ENCODE results near the gene ARHGAP25.
"Not testable (repeated sequence)": the region's sequence is repeated elsewhere in the genome, so short reads cannot be mapped to it uniquely, and the experiment has no call there.

Gene ARHGAP25

DNA sequence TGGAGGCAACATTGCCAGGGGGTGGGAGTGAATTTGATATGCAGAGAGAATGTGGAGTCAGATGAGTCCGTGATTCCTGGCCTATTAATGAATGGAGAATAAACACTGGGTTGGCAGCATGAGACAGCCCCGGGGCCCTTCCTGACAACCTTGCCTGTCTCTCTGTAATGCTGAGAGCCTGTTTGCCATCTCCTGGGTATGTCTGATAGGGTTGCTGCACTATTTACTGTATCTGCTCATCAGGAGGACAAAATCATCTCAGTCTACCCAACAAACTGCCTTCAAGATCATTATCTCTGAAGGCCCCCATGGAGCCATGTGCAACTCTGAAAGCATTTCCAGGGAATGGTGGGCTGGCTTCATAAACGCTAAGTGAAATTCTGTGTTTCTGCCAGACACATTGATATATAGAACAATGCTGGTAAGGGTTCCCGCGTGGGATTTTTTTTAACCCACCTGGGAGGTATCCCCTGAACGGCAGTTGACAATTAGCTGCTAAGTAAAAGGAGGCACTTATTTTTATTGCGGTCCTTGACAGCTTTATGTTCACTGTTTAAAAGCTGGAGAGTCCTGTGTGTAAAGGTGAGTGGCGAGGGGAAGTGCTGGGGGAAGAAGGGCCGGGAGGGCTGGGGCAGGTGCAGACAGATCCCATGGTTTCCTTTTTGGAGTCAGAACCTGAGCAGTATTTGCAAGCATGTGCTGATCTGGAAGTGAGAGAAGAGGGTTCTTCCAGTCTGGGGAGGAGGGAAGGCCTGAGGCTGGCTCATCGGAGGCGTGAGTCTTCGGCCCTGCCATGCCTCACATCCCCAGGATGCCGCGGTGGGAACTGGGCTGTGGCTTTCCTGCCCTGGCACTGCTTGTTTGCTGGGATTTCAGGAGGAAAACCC is 64.8 kb downstream of the ARHGAP25 start:
- no peak for DNase-seq

DNA sequence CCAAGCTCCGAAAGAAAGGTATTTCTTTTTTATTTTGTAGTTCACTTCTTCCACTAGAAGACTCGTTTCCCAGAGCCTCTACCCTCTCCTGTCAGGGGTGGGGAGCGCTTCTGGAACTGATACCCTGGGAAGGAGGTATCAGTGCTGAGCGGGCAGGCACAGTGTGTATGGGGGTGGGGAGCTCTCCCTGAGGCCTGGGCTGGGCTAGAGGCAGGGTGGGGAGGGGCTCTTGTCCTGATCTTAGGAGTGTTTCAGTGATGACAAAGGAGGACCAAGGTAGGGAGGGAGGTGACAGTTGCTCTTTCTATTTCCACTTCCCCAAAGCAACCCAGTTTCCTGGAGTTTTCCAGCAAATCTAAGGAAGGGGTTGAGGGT is 65.4 kb downstream of the ARHGAP25 start:
- DNase-seq: no peak

DNA sequence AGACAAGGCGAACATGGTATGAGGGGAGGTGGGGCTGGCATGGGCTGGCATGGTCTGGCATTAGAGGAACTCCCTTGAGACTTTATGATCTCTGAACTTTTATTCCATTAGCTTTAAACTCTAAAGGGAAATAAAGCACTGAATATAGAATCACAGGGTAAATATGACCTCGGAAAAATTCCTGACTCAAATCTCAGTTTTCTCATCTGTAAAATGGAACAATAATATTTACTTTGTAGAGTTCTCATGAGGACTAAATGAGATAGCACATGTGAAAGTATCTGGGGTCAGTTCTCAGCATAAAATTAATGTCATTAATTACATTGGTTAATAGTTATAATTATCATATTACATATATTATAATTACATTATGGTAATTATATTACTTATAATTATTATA is 65.9 kb downstream of the ARHGAP25 start:
- no peak for DNase-seq

DNA sequence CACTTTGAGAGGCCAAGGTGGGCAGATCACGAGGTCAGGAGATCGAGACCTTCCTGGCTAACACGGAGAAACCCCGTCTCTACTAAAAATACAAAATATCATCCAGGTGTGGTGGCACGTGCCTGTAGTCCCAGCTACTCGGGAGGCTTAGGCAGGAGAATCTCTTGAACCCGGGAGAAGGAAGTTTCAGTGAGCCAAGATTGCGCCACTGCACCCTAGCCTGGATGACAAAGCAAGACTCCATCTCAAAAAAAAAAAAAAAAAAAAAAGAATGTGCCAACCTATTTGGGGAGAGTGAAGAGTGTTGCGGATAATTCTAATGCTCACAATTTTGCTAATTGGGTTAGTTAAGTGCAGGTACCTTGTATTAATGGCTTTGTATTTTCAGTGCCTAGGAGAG is 67.5 kb downstream of the ARHGAP25 start:
- DNase-seq: not testable (repeated sequence)

DNA sequence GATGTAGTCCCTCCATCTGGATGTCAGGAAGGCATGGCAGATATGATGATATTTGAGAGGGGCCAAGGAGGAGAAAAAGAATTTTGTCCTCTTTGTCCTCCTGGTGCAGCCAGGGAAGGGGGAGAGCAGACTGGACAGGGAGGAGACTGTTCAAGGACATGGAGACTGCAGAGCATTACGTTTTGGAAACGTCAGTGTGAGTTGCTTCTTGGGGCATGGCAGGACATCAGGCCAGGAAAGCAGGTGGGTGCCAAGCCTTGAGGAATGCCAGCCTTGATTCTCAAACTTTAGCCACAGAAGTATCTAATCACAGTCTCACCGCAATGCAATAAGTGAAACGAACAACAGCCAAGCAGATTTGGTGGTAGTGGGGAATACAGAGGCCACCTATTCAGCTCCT is 70.4 kb downstream of the ARHGAP25 start:
- DNase-seq: no peak

DNA sequence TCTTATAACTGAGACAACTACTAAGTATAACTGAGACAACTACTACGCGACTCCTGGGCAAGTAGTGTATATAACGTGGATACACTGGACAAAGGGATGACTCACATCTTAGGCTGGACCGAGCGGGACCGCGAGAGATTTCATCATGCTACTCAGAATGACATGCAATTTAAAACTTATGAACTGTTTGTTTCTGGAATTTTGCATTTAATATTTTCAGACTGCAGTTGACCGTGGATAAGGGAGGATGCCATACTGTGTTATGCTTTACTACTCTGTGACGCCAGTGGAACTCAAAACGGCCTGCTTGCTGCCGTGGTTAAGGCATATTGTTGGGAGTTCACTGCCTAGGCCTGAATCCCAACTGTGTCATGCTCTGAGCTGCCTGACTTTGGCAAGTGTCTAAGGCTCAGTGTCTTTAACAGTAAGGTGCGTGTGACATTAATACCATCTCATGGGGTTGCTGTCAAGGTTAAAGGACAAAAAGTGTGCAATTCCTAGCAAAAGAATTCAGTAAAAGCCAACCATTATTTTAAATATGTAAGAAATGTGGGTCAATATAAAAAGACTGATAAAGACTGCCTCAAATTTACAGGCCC is 72.0 kb downstream of the ARHGAP25 start:
- peak in 1 of 2 donors; percentile 33 for DNase-seq

DNA sequence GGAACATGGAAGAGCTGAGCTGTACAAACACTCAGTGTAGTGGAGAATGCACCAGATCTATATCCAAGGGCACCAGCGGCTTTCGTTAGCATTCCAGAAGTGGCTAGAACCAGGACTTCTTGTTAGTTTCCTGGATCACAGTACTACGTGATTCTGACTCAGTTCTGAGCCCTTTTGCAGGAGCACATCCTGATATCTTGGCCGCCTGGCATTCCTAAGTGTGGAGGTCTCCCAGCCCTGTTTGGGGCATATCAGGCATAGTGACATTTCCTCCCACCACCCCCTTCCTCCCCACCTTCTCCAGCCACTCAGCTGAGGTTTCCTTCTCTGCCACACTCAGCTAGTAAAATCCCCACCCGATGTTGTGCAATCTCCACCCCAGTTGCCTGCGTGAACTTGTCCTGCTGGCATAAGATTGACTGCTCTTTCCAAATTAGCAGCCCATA is 73.2 kb downstream of the ARHGAP25 start:
- DNase-seq: peak; percentile 39 to 40

DNA sequence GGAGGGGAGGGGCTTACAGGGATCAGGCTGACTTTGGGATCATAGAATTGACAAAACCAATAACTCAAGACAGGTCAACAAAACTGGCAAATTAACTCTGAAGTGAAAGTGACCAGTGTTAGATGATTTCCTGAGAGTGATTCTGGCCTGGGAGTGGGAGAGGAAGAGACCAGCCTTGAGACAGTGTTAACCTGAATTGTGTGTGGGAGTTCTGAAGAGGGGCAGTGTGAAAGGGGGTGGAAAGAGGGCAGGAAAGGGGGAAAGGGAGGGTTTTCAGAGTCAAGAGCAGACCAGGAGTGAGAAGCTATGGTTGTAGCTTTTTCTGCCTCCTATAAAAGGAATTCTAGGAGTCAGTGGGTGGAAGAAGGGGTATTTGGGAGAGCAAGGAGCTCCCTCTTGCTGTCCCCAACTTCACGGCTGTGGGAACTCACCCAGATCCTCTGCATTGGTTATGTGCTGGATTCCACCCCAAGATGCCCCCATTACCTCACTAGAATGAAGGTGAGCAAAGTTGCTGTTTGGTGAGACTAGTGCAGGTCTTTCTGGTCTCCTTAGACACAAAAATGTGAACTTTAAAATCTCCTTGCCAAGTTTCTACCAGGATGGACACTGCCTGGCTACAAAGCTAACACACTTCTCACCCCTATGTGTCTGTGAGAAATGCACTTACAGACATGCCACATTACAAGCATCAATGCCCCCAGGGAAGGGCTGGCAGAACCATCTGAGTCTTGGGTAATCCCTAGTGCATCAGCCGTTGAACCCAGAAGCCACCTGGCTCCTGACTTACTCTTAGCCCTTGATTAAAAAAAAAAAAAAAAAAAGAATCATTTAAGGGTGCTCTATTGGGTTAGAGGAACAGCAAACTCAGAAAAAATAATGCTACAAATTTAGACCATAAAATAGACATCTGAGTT is 75.0 kb downstream of the ARHGAP25 start:
- peak in 1 of 2 donors; percentile 13 for DNase-seq

DNA sequence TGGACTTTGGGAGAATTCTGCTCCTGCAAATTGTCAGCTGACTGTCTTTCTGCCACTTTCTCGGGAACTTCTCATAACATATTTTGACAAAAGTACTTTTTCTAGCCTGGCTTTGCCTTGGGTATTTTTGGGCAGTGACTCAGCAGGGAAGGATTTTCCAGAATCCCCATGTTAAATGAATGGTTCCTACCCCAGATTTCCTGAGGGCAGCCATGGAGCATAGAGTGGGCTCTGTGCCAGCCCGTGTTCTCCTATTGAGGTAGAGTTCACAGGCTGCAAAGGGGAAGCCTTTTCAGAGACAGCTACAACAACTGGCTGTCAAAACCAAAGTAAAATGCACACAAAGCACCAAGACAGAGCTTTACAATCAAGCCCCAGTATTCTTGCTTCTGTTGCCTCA is 76.8 kb downstream of the ARHGAP25 start:
- no peak for DNase-seq

DNA sequence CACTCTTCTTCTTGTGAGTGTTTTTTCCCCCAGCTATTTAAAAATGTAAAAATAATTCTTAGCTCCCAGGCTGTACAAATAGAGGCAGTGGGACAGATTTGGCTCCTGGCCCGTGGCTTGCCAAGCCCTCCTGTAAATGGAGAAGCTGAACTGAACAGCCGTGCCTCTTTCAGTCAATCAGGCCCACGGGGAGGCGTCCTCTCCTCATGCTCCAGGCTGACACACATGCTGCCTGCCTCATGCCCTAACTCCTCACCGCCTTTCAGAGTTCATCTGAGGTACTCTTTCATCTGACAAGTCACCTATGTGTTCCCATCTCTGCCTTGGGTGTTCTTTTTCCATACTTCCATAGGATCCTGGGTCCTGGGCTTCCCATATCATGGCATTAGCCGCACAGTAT is 77.6 kb downstream of the ARHGAP25 start:
- no peak for DNase-seq

DNA sequence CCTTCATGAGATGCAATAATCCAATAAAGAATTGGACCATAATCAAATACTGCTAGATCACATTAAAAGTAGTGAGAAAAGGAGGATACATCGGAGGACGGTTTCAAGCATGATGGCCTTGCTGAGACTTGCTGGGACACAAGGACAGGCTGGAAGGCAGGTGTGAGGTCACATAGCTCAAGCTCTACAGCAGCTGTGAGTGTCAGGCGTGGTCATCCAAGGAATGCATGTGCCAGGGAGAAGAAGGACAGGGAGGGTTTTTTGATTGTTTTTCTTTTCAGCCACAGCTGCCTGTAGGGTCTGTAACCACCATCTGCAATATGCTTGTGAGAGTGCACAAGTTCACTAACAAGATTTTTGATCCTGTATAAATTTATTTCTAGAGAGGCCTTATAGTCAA is 79.0 kb downstream of the ARHGAP25 start:
- no peak for DNase-seq

DNA sequence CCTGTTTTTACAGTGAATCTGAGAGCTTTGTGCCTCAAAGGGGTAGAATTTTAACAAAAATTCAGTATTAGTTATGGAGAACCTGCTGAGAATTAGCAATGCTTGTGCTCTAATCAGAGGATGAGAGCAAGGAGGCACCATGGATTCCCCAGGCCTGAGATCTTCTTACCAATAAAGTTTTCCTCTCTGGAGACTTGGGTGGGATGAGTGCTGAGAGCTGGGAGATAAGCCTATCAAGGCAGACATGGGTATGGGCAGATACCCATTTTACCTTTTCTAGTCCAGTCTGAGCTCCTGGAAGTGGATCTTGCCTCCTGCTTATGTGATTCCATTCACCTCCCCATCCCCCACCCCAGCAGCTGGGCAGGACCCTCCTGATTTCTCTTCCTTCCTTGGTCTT is 82.7 kb downstream of the ARHGAP25 start:
- no peak for DNase-seq

DNA sequence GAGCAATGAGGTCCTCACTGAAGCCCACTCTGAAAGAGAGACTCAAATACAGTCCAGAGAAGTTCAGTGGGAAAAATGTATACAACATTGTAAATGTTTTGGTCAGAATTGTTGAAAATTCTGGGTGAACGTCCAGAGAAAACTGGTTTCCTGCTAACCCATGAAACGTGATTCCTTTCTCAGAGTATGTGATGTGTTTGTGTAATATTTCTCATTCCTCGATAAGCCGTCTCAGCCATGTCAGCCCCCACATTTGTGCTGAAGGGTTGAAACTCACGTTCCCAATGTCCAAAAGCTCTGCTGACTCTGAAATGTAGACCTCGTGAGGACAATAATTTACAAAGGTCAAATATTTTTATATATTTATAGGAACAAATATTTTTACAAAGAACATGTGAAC is 84.9 kb downstream of the ARHGAP25 start:
- no peak for DNase-seq

DNA sequence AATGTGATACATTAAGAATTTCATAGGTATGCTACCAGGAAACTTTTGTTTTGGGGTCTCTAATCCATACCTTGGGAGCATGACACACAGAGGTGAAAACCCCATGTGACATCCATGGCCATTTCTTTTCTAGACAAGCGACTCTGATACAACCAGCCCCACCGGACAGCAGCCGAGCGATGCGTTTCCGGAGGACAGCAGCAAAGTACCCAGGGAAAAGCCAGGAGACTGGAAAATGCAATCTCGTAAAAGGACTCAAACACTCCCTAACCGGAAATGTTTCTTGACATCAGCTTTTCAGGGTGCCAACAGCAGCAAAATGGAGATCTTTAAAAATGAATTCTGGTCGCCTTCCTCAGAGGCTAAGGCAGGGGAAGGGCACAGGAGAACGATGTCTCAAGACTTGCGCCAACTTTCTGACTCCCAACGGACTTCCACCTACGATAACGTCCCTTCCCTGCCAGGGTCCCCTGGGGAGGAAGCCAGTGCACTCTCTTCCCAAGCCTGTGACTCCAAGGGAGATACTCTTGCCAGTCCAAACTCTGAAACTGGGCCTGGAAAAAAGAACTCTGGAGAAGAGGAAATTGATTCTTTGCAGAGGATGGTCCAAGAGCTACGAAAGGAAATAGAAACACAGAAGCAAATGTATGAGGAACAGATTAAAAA is 87.7 kb downstream of the ARHGAP25 start:
- no peak for DNase-seq

DNA sequence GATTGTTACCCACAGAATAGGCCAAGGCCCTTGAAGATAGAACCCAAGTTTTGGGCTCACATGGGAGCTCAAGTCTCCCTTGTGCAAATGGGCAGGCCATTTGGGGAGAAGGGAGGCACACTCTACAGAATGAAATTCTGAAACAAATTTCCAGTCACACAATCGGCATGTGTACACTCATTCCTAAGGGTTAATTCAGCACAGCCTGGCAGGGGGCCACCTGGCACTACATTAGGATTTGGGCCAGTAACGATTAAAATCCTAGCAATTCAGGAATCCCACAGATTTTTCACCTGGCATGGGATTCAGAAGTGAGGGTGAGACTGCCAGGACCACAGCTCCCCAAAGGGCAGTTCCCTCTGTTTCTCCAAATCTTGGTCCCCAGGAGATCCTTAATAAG is 90.2 kb downstream of the ARHGAP25 start:
- no peak for DNase-seq

DNA sequence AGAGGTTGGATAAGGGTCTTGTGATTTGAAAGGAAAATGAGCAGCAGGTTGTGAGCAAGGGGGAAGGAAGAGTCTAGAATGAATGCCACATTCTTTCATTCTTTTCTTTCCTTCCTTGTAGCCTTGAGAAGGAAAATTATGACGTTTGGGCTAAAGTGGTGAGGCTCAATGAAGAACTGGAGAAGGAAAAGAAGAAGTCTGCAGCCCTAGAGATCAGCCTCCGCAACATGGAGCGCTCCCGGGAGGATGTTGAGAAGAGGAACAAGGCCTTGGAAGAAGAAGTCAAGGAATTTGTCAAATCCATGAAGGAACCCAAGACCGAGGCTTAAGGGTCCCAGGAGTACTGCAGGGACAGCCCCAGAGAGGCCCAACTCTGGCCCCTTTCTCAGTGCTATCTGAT is 91.3 kb downstream of the ARHGAP25 start:
- no peak for DNase-seq

DNA sequence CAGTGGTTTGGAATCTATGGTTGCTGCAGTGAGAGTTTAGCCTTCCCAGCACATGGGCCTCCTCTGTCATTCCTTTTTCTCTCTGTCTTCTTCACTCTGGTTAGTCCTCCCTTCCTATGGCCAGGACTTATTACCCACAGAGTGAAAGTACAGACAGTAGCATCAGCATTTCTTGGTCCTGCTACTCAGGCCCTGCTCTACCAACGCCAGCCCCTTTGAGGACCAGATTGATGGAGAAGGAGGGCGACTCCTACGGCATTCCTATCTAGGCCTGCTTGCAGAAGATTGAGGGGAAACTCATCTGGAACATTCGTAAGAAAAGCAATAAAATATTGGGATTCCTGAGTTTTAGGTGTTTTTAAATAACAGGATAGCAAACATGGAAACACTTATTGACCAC is 93.1 kb downstream of the ARHGAP25 start:
- DNase-seq: no peak

DNA sequence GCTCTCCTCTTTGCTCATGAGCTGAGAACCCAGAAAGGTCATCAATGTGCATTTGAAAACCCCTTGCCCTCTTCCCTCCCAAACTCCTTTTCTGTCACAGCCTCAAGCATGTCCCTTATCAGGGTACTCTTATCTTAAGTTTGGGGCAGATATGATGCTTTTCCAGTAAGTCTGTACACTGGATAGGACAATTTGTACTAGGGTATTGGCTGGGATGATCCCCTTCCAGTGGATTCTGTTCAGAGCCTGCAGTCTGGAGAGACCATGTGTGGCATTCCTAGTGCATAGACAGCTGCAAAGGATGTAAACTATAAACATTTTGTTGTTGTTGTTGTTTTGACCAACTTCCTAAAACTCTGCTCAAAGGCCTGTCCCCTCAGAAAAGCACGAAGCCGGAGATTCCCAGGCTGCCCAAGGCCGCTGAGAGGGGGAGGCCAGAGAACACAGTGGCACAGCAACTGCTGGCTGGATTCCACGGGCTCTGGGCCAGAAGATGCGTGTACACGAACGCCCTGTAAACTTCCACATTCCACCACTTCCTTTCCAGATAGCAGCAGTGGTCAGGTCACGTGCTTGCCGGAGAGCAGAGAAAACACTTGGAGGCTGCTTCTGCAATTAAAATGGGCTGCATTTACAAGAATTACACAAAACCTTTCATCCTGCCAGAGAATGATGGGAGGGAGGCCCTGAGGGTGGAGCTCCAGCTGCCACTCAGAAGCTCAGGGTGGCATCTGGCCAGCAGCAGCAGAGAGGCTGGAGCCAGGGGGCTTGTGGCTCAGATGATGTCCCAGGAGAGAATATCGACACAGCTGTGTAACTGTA is 94.5 kb downstream of the ARHGAP25 start:
- DNase-seq: peak; percentile 84 to 86

DNA sequence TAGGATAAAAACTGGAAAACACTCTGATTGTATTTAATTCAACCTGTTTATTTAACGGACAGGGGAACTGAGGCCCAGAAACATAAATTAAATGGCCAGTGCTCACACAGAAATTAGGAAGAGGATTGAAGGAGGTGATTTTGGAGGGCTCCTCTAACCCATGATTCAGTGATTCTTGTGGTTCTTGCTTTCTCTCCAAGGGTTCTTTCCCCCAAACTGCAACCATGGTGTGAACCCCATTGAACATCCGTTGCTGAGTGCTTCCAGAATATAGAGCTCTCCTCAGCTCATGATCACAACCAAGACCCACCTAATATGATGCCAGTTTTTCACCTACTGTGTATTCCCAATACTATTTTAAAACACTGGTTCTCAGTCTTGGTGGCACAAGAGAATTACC is 95.1 kb downstream of the ARHGAP25 start:
- peak in 1 of 2 donors; percentile 24 for DNase-seq

DNA sequence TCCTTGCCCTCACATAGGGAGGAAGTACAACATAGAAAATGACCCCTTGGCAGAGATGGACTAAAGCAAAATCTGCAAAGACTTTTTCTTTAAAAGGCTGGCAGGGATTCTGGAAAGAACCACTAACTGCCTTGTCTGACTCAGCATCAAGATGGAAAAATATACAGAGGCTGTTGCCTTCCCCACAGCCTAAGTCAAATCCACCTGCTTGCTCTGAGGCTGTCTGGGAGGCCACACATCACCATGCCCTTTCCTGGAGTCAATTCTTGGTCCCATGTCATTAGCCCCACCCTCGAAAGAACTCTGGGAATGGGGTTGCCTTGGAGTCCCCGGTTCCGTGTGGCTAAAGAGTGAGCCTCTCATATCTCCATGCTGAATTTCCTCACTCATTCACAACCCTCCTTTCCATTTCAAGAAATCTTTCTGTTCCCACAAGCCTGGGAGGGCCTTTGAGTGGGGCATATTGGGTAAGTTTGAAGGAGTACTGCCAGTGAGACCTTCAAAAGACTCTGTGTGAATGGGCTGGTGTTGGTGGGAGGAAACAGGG is 97.1 kb downstream of the ARHGAP25 start:
- DNase-seq: no peak

DNA sequence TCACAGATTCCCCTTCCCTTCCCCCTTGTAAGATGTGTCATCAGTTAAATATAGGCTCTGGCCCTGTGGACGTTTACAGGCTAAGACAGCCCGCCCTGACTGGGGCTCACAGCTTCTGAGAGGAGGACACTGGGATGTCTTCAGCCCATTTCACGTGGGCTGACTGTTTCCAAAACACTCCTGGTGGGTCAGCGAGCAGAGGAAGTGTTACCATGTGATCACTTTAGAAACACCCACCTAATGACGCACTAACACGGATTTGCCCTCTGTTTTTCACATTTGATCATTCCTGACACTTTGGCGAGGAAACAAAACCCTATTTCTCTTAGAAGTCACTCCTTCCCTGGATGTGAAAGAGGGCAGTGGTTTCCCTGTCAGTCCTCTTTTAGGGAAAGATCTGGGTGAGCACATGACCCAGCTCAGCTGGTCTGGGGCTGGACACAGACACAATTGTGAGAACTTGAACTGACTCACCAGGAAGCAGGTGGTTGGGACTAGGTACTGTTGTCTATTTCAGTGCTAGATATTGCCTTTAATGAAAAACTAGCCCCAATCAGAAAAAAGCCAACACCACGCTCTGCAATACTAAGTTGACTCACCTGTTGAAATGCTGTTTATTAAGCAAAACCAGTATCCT is 97.7 kb downstream of the ARHGAP25 start:
- DNase-seq: peak; percentile 68 to 79

All from CD4-positive, alpha-beta T cell treated with Interferon alpha-2 for 1 hour (primary cell).